Measurements from ENCODE around the gene DDC. TPM values are rescaled to one million over a fixed set of nuclear protein-coding genes. Genes with fewer than 3 reads are reported as not detected.

The DDC gene
- total RNA-seq, 4 donors from 2014 or later = 16.1 to 71.3 (median 42.5) TPM

DNA sequence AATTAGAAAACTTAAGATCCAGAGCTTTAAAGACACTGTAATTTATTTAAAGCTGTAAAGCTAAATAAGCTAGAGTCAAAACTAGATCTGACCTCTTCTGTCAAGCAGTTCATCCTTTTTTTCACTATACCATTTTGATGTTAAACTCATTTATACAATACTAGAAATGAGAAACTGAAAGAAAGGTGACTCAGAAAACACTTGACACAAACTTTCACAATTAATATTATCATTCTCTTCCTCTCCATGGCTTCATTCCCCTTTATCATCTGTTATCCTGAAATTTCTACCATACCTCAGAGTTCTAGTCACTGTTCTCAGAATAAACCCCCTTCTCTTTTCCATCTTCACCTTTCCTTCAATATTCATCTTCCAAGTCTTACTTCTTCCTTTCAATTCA is 116.4 kb downstream of the DDC start:
- Histone ChIP-seq H3K36me3 (no peaks in the 10 kb centered on the region), H3K27ac (no peak overlapping the region), H3K4me3 (no peak overlapping the region), H3K27me3 (no peaks in the 10 kb centered on the region), H3K9me3 (no peaks in the 10 kb centered on the region), H3K4me1 (peaks cover 0 to 16% (median 13%) of the 10 kb centered on the region in 4 donors)
- no peak for DNase-seq
- no peak for TF ChIP-seq POLR2AphosphoS5 (IDR thresholded peaks at IDR 0.05)
- no peak for TF ChIP-seq CTCF (IDR thresholded peaks at IDR 0.05)
- no peak for TF ChIP-seq EP300 (IDR thresholded peaks at IDR 0.05; ENCODE audit: low read depth)
- no peak for TF ChIP-seq POLR2A (IDR thresholded peaks at IDR 0.05)
- in situ Hi-C loops (cut with MboI; ENCODE audit: low pct_ligation_motif_present in 1 of 4, low pct_unique_long_range_greater_than_20kb in 1 of 4, low sequenced_read_pairs in 3 of 4) (no loop called here), intact Hi-C loops (cut with DNase I; ENCODE audit: low total_unique reads) (loop anchor here (2.0 kb wide), 1 partner anchor 62 kb away; no protein-coding TSS in a partner anchor)

GRCh38 chr7:50446542-50446960 is 118.7 kb downstream of the DDC start:
- H3K9me3 ChIP-seq = no peaks in the 10 kb centered on the region
- DNase-seq = no peak
- peaks cover 0 to 16% (median 13%) of the 10 kb centered on the region in 4 donors for H3K4me1 ChIP-seq
- H3K4me3 ChIP-seq = no peak overlapping the region
- no peak overlapping the region for H3K27ac ChIP-seq
- in situ Hi-C loops (cut with MboI; ENCODE audit: low pct_ligation_motif_present in 1 of 4, low pct_unique_long_range_greater_than_20kb in 1 of 4, low sequenced_read_pairs in 3 of 4) (no loop called here), intact Hi-C loops (cut with DNase I; ENCODE audit: low total_unique reads) (no loop called here)
- WGBS, 2 donors (ENCODE audit: low coverage in 1 of 2) = 64 to 92% methylated on average over 4 of the region's 4 CpGs
- H3K36me3 ChIP-seq = no peaks in the 10 kb centered on the region
- TF ChIP-seq POLR2AphosphoS5 (IDR thresholded peaks at IDR 0.05) (no peak), EP300 (IDR thresholded peaks at IDR 0.05; ENCODE audit: low read depth) (no peak), CTCF (IDR thresholded peaks at IDR 0.05) (no peak)
- H3K27me3 ChIP-seq = no peaks in the 10 kb centered on the region

DNA sequence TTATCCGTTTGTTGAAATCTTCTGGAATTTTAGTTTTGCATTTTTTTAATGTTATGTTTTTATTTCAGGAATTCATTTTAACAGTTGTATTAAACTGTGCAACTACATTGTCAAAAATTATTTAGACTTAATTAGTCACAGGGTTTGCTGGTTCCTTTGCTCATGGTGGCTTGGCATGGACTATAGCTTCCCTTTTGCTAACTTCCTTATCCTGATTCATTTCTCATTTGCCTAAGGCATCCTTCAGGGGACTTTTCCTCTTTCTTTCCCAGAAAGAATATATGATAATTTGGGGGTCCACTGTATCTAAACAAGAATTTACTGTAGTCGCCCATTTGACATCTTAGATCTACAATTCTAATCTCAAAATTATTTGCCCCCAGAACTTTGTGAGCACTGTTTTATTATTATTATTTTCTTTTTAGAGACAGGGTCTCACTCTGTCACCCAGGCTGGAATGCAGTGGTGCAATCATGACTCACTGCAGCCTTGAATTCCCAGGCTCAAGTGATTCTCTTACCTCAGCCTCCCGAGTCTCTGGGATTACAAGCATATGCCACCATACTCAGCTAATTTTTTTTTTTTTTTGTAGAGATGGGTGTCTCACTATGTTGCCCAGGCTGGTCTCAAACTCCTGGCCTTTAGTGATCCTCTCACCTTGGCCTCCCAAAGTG is 128.9 kb downstream of the DDC start:
- H3K4me1 ChIP-seq = no peaks in the 10 kb centered on the region
- intact Hi-C loops (cut with DNase I; ENCODE audit: low total_unique reads) = no loop called here
- DNase-seq = no peak
- in situ Hi-C loops (cut with MboI; ENCODE audit: low pct_ligation_motif_present in 1 of 4, low pct_unique_long_range_greater_than_20kb in 1 of 4, low sequenced_read_pairs in 3 of 4) = no loop called here
- no peaks in the 10 kb centered on the region for H3K36me3 ChIP-seq
- no peak for TF ChIP-seq CTCF (IDR thresholded peaks at IDR 0.05)
- TF ChIP-seq POLR2A (IDR thresholded peaks at IDR 0.05) = no peak
- no peak for TF ChIP-seq EP300 (IDR thresholded peaks at IDR 0.05; ENCODE audit: low read depth)
- TF ChIP-seq POLR2AphosphoS5 (IDR thresholded peaks at IDR 0.05) = no peak
- H3K27me3 ChIP-seq = no peaks in the 10 kb centered on the region
- WGBS, 2 donors (ENCODE audit: low coverage in 1 of 2) = 81 to 86% methylated on average over 3 of the region's 3 CpGs
- H3K27ac ChIP-seq = no peak overlapping the region
- H3K4me3 ChIP-seq = no peak overlapping the region
- no peaks in the 10 kb centered on the region for H3K9me3 ChIP-seq

GRCh38 chr7:50431722-50432305 is 133.4 kb downstream of the DDC start:
- DNase-seq = no peak
- H3K4me3 ChIP-seq = no peak overlapping the region
- in situ Hi-C loops (cut with MboI; ENCODE audit: low pct_ligation_motif_present in 1 of 4, low pct_unique_long_range_greater_than_20kb in 1 of 4, low sequenced_read_pairs in 3 of 4) (no loop called here), intact Hi-C loops (cut with DNase I; ENCODE audit: low total_unique reads) (no loop called here)
- no peaks in the 10 kb centered on the region for H3K4me1 ChIP-seq
- H3K27me3 ChIP-seq = no peaks in the 10 kb centered on the region
- no peaks in the 10 kb centered on the region for H3K36me3 ChIP-seq
- no peak overlapping the region for H3K27ac ChIP-seq
- H3K9me3 ChIP-seq = no peaks in the 10 kb centered on the region
- TF ChIP-seq POLR2A (IDR thresholded peaks at IDR 0.05) = no peak
- TF ChIP-seq POLR2AphosphoS5 (IDR thresholded peaks at IDR 0.05) = no peak
- TF ChIP-seq EP300 (IDR thresholded peaks at IDR 0.05; ENCODE audit: low read depth) = no peak
- TF ChIP-seq CTCF (IDR thresholded peaks at IDR 0.05) = no peak
- WGBS, 2 donors (ENCODE audit: low coverage in 1 of 2) = 76 to 78% methylated on average over 4 of the region's 4 CpGs
